Activated T-helper 1 cell treated with anti-CD3 and anti-CD28 coated beads, Interleukin-12 subunit alpha, Interleukin-12 subunit beta, Interleukin-2, Interleukin-4 antibody, amounts not matched to agents 30 ng/mL and 10 ng/mL and 1 ng/mL, durations not matched to agents 14 hours and 24 hours and 36 hours (primary cell): ENCODE measurements around the gene XYLB. TPM values are rescaled to one million over a fixed set of nuclear protein-coding genes. Genes with fewer than 3 reads are reported as not detected.

Source experiments
- DNase-seq: peaks from one replicate; pipeline ENCODE4 v3.0.0; 2021; ENCODE audit warnings: low spot score
- H3K27ac Mint-ChIP-seq: one replicate; pipeline ENCODE4 v1.8.0; 2021; ENCODE audit warnings: mild to moderate bottlenecking, mixed read lengths
- H3K27me3 Mint-ChIP-seq: one replicate; pipeline ENCODE4 v1.8.0; 2022; ENCODE audit warnings: mild to moderate bottlenecking, moderate library complexity, mixed read lengths; ENCODE audit not compliant: insufficient read depth
- H3K36me3 Mint-ChIP-seq: one replicate; pipeline ENCODE4 v1.8.0; 2021; ENCODE audit warnings: low read depth, mixed read lengths
- H3K4me1 Mint-ChIP-seq: one replicate; pipeline ENCODE4 v1.8.0; 2021; ENCODE audit warnings: low read depth, mixed read lengths
- H3K4me3 Mint-ChIP-seq: one replicate; pipeline ENCODE4 v1.8.0; 2021; ENCODE audit warnings: mild to moderate bottlenecking, moderate library complexity, mixed read lengths
- H3K9me3 Mint-ChIP-seq: one replicate; pipeline ENCODE4 v1.8.0; 2021; ENCODE audit warnings: mixed read lengths
- intact Hi-C: fragments of 100-400 bp; cut with micrococcal nuclease; formaldehyde crosslinking; loops from one replicate; pipeline ENCODE4 v1.15.1; 2024
- total RNA-seq: library from RNA; stranded (reverse); gene quantifications from 2 replicates; pipeline ENCODE4 v1.2.3, GENCODE V29; 2022

XYLB gene
- total RNA-seq, 1 donor from 2014 or later = 7.1 TPM

- intact Hi-C loops = no loop called here
- H3K27me3 Mint-ChIP-seq = no peaks in the 10 kb centered on the region
- no peak for DNase-seq
- no peaks in the 10 kb centered on the region for H3K9me3 Mint-ChIP-seq
- H3K36me3 Mint-ChIP-seq = peaks cover 10% of the 10 kb centered on the region
- H3K4me3 Mint-ChIP-seq = no peak overlapping the region
- H3K4me1 Mint-ChIP-seq = peaks cover 11% of the 10 kb centered on the region
- no peak overlapping the region for H3K27ac Mint-ChIP-seq
These were observed 13.8 kb downstream of the XYLB start for GRCh38 chr3:38360345-38360744.

GRCh38 chr3:38361496-38361895, 14.9 kb downstream of the XYLB start:
- H3K27me3 Mint-ChIP-seq = no peaks in the 10 kb centered on the region
- H3K9me3 Mint-ChIP-seq = no peaks in the 10 kb centered on the region
- intact Hi-C loops = no loop called here
- H3K27ac Mint-ChIP-seq = no peak overlapping the region
- H3K36me3 Mint-ChIP-seq = peaks cover 16% of the 10 kb centered on the region
- no peak for DNase-seq
- no peak overlapping the region for H3K4me3 Mint-ChIP-seq
- H3K4me1 Mint-ChIP-seq = peaks cover 11% of the 10 kb centered on the region

- intact Hi-C loops = no loop called here
- no peaks in the 10 kb centered on the region for H3K9me3 Mint-ChIP-seq
These were observed 16.2 kb downstream of the XYLB start for GRCh38 chr3:38362825-38363224.

GRCh38 chr3:38364721-38365400, 18.3 kb downstream of the XYLB start:
- Mint-ChIP-seq H3K27ac (no peak overlapping the region), H3K4me3 (no peak overlapping the region), H3K4me1 (peaks cover 11% of the 10 kb centered on the region), H3K36me3 (peaks cover 28% of the 10 kb centered on the region), H3K9me3 (no peaks in the 10 kb centered on the region), H3K27me3 (peaks cover 5% of the 10 kb centered on the region)
- DNase-seq = no peak
- intact Hi-C loops = no loop called here

More at GRCh38 chr3:38362825-38363224, 16.2 kb downstream of the XYLB start:
- no peak for DNase-seq
- Mint-ChIP-seq H3K27me3 (no peaks in the 10 kb centered on the region), H3K4me1 (peaks cover 11% of the 10 kb centered on the region), H3K4me3 (no peak overlapping the region), H3K27ac (no peak overlapping the region), H3K36me3 (peaks cover 16% of the 10 kb centered on the region)

- no peak for DNase-seq
These were observed 19.0 kb downstream of the XYLB start for GRCh38 chr3:38365469-38366062.

GRCh38 chr3:38366082-38366481, 19.5 kb downstream of the XYLB start:
- Mint-ChIP-seq H3K4me1 (peaks cover 15% of the 10 kb centered on the region), H3K27ac (no peak overlapping the region), H3K27me3 (peaks cover 8% of the 10 kb centered on the region), H3K9me3 (no peaks in the 10 kb centered on the region), H3K36me3 (peaks cover 30% of the 10 kb centered on the region), H3K4me3 (no peak overlapping the region)
- intact Hi-C loops = no loop called here
- DNase-seq = no peak

More at GRCh38 chr3:38365469-38366062, 19.0 kb downstream of the XYLB start:
- peaks cover 5% of the 10 kb centered on the region for H3K27me3 Mint-ChIP-seq
- H3K36me3 Mint-ChIP-seq = peaks cover 30% of the 10 kb centered on the region
- intact Hi-C loops = no loop called here
- peaks cover 14% of the 10 kb centered on the region for H3K4me1 Mint-ChIP-seq
- no peak overlapping the region for H3K27ac Mint-ChIP-seq
- H3K9me3 Mint-ChIP-seq = no peaks in the 10 kb centered on the region
- no peak overlapping the region for H3K4me3 Mint-ChIP-seq

GRCh38 chr3:38367779-38368178, 21.2 kb downstream of the XYLB start:
- H3K36me3 Mint-ChIP-seq = peaks cover 32% of the 10 kb centered on the region
- H3K27ac Mint-ChIP-seq = no peak overlapping the region
- H3K27me3 Mint-ChIP-seq = peaks cover 8% of the 10 kb centered on the region
- H3K9me3 Mint-ChIP-seq = no peaks in the 10 kb centered on the region
- no peak for DNase-seq
- peaks cover 17% of the 10 kb centered on the region for H3K4me1 Mint-ChIP-seq
- intact Hi-C loops = no loop called here
- no peak overlapping the region for H3K4me3 Mint-ChIP-seq

- DNase-seq = no peak
- Mint-ChIP-seq H3K27me3 (peaks cover 11% of the 10 kb centered on the region), H3K4me3 (no peak overlapping the region), H3K4me1 (peaks cover 21% of the 10 kb centered on the region), H3K9me3 (no peaks in the 10 kb centered on the region), H3K36me3 (peaks cover 37% of the 10 kb centered on the region), H3K27ac (no peak overlapping the region)
- intact Hi-C loops = no loop called here
These were observed 21.7 kb downstream of the XYLB start for GRCh38 chr3:38368238-38368637.

GRCh38 chr3:38369186-38369585, 22.6 kb downstream of the XYLB start:
- no peak overlapping the region for H3K4me3 Mint-ChIP-seq
- DNase-seq = no peak
- no peak overlapping the region for H3K27ac Mint-ChIP-seq
- H3K4me1 Mint-ChIP-seq = peaks cover 26% of the 10 kb centered on the region
- intact Hi-C loops = no loop called here
- H3K9me3 Mint-ChIP-seq = no peaks in the 10 kb centered on the region
- H3K36me3 Mint-ChIP-seq = peaks cover 38% of the 10 kb centered on the region
- peaks cover 11% of the 10 kb centered on the region for H3K27me3 Mint-ChIP-seq

GRCh38 chr3:38370149-38370548, 23.6 kb downstream of the XYLB start:
- H3K36me3 Mint-ChIP-seq = peaks cover 38% of the 10 kb centered on the region
- intact Hi-C loops = no loop called here
- H3K27ac Mint-ChIP-seq = no peak overlapping the region
- peaks cover 30% of the 10 kb centered on the region for H3K4me1 Mint-ChIP-seq
- H3K9me3 Mint-ChIP-seq = no peaks in the 10 kb centered on the region
- no peak for DNase-seq
- peaks cover 11% of the 10 kb centered on the region for H3K27me3 Mint-ChIP-seq
- no peak overlapping the region for H3K4me3 Mint-ChIP-seq

GRCh38 chr3:38370861-38371260, 24.3 kb downstream of the XYLB start:
- H3K4me3 Mint-ChIP-seq = no peak overlapping the region
- intact Hi-C loops = no loop called here
- H3K9me3 Mint-ChIP-seq = no peaks in the 10 kb centered on the region
- H3K36me3 Mint-ChIP-seq = peaks cover 34% of the 10 kb centered on the region
- no peak for DNase-seq
- H3K27me3 Mint-ChIP-seq = peaks cover 11% of the 10 kb centered on the region
- H3K27ac Mint-ChIP-seq = no peak overlapping the region
- peaks cover 36% of the 10 kb centered on the region for H3K4me1 Mint-ChIP-seq

GRCh38 chr3:38371541-38372213, 25.1 kb downstream of the XYLB start:
- Mint-ChIP-seq H3K4me3 (no peak overlapping the region), H3K9me3 (no peaks in the 10 kb centered on the region), H3K4me1 (peaks cover 36% of the 10 kb centered on the region), H3K27me3 (peaks cover 11% of the 10 kb centered on the region), H3K27ac (no peak overlapping the region), H3K36me3 (peaks cover 31% of the 10 kb centered on the region)
- intact Hi-C loops = no loop called here
- DNase-seq = no peak

- Mint-ChIP-seq H3K4me1 (peaks cover 36% of the 10 kb centered on the region), H3K27me3 (peaks cover 11% of the 10 kb centered on the region), H3K9me3 (no peaks in the 10 kb centered on the region), H3K4me3 (peak overlapping the region; percentile 7), H3K27ac (no peak overlapping the region), H3K36me3 (peaks cover 36% of the 10 kb centered on the region)
- intact Hi-C loops = no loop called here
- no peak for DNase-seq
These were observed 25.6 kb downstream of the XYLB start for GRCh38 chr3:38372214-38372601.
